Kidney glomerular epithelial cell (primary cell): Measurements from ENCODE around the gene VIPR2.
"Not testable (repeated sequence)": the region's sequence is repeated elsewhere in the genome, so short reads cannot be mapped to it uniquely, and the experiment has no call there.

Experiments
- DNase-seq: peaks from one replicate; lab custom pipeline; 2025; lab: John Stamatoyannopoulos, UW

Gene VIPR2

GRCh38 chr7:159007364-159007995, 137.2 kb downstream of the VIPR2 start:
- DNase-seq, result no peak

GRCh38 chr7:159006610-159007130, 138.0 kb downstream of the VIPR2 start:
- no peak for DNase-seq

GRCh38 chr7:159006022-159006609, 138.6 kb downstream of the VIPR2 start:
- DNase-seq, result not testable (repeated sequence)

GRCh38 chr7:159005618-159006017, 139.0 kb downstream of the VIPR2 start:
- DNase-seq, result no peak

- DNase-seq, result no peak
Observed at GRCh38 chr7:159004411-159004810, 140.3 kb downstream of the VIPR2 start.

GRCh38 chr7:159001811-159002210, 142.9 kb downstream of the VIPR2 start:
- DNase-seq, result no peak

- DNase-seq, result no peak
Observed at GRCh38 chr7:159000859-159001435, 143.7 kb downstream of the VIPR2 start.

GRCh38 chr7:159000070-159000469, 144.6 kb downstream of the VIPR2 start:
- no peak for DNase-seq

- no peak for DNase-seq
Observed at GRCh38 chr7:158999496-158999895, 145.2 kb downstream of the VIPR2 start.

GRCh38 chr7:158998261-158998660, 146.4 kb downstream of the VIPR2 start:
- not testable (repeated sequence) for DNase-seq

- DNase-seq, result no peak
Observed at GRCh38 chr7:158997471-158997870, 147.2 kb downstream of the VIPR2 start.

- DNase-seq, result no peak
Observed at GRCh38 chr7:158997110-158997453, 147.6 kb downstream of the VIPR2 start.

GRCh38 chr7:158996214-158997109, 148.2 kb downstream of the VIPR2 start:
- DNase-seq, result no peak

- no peak for DNase-seq
Observed at GRCh38 chr7:158995514-158995913, 149.2 kb downstream of the VIPR2 start.

- DNase-seq, result no peak
Observed at GRCh38 chr7:158994687-158995086, 150.0 kb downstream of the VIPR2 start.

- DNase-seq, result no peak
Observed at GRCh38 chr7:158993591-158993990, 151.1 kb downstream of the VIPR2 start.

GRCh38 chr7:158992759-158993158, 151.9 kb downstream of the VIPR2 start:
- no peak for DNase-seq

- DNase-seq, result no peak
Observed at GRCh38 chr7:158991824-158992621, 152.6 kb downstream of the VIPR2 start.

- no peak for DNase-seq
Observed at GRCh38 chr7:158988996-158989395, 155.7 kb downstream of the VIPR2 start.

- no peak for DNase-seq
Observed at GRCh38 chr7:158988302-158988862, 156.3 kb downstream of the VIPR2 start.

GRCh38 chr7:158987691-158988090, 157.0 kb downstream of the VIPR2 start:
- DNase-seq, result no peak
